HS-27A (cell line): ENCODE data around the gene GNG14.
"Not testable (repeated sequence)": the region's sequence is repeated elsewhere in the genome, so short reads cannot be mapped to it uniquely, and the experiment has no call there.

Source experiments
- DNase-seq: peaks from one replicate; pipeline ENCODE4 v3.0.0-alpha.2; 2012; ENCODE audit warnings: low read depth, missing footprints

GNG14 gene

DNA sequence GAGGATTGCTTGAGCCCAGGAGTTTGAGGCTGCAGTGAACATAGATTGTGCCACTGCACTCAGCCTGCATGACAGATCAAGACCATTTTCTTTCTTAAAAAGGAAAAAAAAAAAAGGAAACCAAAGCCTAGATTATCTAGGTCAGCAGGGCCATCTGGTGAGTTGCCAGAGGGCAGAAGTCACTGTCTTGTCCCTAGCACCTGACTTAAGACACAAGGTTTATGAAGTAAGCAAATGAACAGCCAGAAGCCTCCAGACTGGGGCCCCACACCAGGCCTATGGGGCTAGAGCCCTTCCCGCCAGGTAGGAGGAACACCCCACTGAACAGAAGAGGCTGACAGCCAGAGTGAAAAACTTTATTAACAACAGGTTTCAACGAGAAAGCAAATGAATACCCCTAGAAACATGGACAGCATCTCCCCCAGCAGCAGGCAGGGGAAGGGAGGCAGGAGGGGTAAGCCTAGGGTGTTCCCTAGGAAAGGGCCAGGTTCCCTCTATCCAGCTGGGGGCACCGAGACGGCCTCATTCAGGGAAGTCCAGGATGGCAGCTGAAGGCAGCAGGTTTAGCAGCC, 20.0 kb upstream of the GNG14 start:
- DNase-seq, result no peak

DNA sequence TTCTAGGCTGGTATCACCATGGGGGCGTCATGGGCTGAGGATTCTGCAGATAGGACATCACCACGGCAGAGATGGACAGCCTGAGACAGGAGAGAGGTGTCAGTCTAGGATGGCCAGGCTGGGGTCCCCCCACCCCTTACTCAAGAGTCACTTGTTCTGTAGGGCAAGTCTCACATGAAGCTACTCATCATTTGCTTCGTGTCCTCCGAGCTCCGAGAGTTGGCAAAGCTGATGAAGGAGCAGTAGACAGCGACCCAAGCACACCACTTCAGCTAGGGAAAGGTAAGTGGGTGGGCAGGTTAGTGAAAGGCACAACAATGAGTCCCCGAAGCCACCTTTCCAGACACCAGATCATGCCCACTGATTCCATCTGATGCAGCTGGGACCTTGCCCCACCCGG, 19.5 kb upstream of the GNG14 start:
- DNase-seq, result no peak

DNA sequence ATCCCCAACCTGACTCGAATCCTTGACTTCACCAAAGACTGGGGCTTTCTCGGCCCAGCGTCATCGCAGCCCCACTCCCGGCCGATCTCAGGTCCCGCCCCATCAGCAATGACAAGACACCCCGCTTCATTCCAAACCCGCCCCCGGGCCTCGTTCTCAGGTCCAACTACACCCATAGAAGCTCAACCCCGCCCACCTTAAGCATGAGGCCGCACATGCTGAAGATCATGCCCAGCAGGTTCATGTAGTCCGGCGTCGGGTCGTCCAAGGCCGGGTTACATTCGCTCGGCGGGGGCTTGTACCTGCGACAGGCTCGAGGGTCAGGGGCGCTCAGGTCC, 18.9 kb upstream of the GNG14 start:
- DNase-seq, result no peak

DNA sequence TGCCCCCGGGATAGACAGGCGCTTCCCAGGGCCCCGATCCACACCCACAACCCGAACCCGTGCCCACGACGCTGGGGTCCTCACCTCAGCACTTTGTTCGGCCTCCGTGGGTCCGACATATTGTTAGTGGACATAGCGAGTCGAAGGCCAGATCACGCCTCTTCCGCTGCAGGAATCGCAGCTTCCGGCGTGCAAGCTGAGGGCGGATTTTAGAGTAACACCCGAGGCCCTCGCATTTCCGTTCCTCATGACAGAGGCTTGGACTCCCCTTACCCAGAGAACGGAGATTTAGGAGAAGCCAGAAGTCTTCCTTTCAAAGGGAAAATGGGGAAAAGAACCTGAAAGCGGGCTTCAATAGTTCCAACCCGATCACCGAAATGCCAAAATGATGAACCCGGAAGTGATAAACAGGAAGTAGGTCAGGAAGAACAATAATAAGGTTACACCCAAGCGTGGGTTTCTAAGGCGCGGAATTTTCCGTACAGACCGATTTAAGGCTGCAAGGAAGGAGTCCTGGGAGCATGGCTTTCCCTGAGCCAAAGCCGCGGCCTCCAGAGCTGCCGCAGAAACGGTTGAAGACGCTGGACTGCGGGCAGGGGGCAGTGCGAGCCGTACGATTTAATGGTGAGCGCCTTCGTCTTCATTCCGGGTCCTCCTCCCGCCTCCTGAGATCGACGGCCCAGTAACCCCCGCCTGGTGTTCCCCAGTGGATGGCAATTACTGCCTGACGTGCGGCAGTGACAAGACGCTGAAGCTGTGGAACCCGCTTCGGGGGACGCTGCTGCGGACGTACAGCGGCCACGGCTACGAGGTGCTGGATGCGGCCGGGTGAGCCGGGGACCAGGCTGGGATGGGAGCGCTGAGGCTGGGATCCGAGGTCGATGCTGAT, 18.3 kb upstream of the GNG14 start:
- peak; percentile 76 for DNase-seq

DNA sequence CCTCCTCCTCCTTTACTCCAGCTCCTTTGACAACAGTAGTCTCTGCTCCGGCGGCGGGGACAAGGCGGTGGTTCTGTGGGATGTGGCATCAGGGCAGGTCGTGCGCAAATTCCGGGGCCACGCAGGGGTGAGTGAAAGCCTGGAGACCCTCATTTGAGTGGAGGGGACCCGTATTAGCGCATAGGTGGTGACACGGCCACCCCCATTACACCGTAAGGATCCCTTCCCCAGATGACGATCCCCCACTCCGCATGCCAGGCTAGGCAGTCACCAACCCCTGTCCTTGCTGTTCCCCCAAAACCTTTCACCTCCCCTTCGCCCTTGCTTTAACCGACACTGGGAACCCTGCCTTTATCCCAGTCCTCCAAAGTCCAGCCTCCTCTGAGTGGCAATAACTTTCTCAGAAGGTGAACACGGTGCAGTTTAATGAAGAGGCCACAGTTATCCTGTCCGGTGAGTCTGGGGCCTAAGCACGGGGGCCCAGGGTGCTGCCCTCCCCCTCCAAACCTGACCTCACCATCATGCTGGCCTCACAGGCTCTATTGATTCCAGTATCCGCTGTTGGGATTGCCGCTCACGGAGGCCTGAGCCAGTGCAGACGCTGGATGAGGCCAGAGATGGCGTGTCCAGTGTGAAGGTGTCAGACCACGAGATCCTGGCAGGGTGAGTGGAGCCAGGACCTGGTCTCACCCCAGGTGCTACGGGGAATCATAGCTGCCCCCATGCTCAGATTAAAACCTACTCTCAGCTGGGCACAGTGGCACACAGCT, 17.5 kb upstream of the GNG14 start:
- no peak for DNase-seq

DNA sequence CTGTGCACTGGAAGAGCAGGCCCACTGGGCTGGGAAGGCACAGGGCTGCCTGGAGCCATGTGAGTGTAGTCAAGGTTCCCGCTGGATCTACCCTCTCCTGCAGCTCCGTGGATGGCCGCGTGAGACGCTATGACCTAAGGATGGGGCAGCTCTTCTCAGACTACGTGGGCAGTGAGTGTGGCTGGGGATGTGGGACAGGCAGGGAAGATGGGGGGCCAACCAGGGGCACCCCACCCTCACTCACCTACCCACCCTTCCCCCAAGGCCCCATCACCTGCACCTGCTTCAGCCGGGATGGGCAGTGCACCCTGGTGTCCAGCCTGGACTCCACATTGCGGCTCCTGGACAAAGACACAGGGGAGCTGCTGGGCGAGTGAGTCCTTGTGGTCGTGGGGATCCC, 15.1 kb upstream of the GNG14 start:
- DNase-seq, result no peak

DNA sequence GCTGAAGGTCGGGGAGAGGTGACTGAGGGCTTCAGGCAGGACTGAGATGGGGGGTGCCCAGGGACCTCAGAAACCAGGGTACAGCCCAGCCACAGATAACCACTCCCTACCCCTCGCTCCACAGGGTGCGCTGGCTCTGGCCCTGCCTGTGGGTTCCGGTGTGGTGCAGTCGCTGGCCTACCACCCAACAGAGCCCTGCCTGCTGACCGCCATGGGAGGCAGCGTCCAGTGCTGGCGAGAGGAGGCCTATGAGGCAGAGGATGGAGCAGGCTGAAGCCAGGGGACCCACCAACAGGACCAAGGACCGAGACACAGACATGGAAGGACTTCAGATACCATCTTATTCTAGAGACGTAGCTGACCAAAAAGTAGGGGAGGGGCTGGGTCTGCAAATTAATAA, 12.4 kb upstream of the GNG14 start:
- no peak for DNase-seq

DNA sequence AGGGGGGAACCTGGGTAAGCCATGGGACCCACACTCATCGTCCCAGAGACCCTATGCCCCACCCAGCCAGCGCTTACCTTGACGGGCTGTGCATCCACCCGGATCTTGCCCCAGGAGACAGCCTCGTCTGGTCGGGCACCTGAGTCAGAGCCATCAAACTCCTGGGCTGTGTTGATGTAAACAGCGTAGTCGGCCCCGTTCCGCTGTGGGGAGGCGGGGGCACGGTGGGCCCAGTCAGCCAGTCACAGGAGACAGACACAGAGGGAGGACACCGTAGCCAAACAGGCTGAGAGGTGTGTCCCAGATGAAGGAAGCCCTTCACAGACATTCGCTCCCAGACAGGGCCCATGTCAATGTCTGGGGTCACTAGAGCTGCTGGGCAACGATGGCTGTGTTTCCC, 11.9 kb upstream of the GNG14 start:
- no peak for DNase-seq

DNA sequence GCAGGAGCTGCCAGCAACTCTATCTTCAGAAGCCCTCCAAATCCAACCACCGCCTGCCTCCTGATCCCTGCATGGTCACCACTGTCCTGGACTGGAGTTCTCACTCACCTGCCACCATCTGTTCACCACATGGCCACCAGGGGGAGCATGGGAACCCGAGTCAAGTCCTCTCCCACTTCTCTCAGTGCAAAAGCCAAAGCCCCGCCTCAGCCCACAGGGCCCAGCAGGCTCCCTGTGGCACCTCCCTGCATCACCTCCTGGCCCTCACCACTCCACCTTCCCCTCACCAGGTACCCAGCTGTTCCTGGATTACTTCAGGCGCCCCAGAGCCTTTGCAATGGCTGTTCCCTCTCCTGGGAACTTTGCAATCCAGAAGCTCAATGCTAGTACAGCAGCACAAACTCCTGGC, 11.4 kb upstream of the GNG14 start:
- peak; percentile 43 for DNase-seq

DNA sequence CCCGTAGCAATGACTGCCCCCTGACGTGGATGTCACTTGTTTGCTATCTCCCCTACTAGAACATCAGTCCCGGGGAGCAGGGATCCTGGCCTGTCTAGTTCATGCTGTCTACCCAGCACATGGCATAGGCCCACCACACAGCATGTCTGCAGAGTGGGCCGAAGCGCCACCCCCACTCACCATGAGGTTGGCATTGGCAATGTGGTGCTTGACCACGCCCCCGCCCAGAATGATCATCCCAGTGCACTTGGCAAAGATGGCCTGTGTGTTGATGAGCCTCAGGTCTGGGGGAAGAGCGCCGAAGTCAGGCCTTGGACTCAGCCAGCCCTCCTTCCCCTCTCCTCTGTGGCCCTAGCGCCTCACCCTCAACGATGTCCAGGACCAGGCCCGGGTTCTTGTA, 10.9 kb upstream of the GNG14 start:
- DNase-seq, result no peak

DNA sequence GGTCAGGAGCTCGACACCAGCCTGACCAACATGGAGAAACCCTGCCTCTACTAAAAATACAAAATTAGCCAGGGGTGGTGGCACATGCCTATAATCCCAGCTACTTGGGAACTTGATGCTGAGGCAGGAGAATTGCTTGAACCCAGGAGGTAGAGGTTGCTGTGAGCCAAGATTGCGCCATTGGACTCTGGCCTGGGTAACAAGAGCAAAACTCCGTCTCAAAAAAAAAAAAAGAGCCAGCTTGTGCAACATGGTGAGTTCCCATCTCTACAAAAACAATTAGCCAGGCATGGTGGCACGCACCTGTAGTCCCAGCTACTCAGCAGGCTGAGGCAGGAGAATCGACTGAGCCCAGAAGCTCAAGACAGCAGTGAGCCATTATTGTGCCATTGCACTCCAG, 9.8 kb upstream of the GNG14 start:
- not testable (repeated sequence) for DNase-seq

DNA sequence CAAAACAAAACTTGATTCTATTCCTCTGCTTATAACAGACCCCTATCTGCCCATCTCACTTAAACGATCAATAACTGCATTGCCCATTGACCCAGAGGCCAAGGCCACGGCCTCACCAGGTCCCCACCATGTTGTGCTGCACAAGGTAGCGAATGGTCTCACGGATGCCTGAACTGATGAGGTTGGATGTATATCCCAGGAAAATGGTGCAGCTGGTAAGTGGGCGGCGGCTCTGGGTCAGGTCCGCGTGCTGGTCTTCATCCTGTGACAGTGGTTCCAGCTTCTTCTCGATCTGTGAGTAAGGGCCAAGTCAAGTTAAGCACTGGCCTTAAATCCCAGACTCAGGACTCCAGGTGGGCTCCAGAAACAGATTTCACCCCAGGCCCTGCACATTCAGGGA, 7.8 kb upstream of the GNG14 start:
- no peak for DNase-seq

DNA sequence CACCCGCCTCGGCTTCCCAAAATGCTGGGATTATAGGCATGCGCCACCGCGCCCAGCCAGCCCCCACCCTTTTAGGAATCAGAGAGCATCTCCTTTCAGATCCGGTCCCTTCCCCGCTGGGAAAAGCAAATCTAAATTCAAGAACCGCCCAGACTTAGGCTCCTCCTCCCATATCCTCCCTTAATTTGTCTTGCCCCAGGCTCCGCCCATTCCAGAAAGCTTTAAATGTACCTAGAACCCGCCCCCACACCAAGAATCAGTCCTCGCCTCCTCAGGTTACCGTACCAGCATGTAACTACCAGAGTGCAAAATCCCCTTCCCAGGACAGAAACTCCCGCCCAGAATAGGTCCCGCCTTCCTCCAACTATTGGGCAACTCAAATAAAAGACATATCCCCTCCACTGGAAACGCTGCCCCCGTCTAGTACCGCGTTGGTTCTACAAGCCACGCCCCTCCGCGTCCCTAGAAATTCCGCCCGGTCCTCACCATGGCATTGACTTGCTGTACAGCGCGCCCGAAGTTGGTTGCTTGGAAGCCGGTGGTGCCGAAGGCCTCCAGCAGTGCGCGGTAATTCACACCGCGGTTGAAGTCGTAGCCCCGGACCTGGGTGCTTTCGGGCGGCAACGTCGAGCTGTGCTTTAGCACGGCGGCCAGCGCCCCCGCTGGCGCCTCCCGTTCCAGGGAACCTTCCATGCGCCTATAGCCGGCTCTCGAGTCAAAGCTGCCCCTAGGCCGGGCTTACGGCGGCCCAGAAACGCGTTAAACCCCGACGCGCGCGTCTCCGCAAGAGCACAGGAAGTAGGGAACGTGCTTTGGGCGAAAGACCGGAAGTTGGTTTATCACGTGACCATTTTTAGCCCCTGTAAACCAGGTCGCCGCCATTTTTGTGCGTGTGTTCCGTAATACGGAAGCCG, 6.5 kb upstream of the GNG14 start, which contains the start of gene DHPS:
TSS of gene DHPS (minus strand) at position 807 of the 914 bp plus-strand sequence. CDS start at position 693, 114 bp downstream.
- peak; percentile 94 for DNase-seq

DNA sequence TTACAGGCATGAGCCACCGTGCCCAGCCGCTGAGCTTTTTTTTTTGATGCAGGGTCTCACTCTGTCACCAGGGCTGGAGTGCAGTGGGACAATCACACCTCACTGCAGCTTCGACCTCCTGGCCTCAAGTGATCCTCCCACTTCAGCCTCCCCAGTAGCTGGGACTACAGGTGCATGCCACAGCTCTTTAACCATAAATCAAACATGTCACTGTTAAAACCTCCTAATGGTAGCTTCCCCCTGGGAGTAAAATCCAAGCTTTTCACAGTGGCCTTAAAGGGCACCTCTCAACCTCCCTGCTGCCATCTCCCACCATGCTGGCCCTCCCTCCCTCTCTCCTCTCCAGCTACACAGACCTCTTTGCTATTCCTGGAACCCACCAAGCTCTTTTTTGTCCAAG, 2.0 kb upstream of the GNG14 start:
- DNase-seq, result no peak

DNA sequence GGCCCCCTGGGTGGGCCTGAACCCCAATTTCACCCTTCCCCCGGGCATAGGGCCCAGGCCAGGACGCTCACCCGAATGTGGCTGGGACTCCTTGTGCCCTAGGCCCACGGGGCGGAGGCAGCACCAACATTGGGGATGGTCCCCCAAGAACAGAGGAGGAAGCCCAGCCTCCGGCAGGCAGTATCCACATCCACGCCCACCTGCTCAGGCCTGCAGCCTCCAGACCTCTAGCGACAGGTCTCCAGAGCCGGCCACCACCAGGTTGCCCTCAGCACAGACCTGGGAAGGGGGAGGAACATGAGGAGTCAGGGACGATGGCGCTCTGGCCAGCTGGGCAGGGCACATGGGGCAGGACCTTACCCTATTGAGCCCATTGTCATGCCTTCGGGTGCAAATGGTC, 1.2 kb downstream of the GNG14 start:
- no peak for DNase-seq

DNA sequence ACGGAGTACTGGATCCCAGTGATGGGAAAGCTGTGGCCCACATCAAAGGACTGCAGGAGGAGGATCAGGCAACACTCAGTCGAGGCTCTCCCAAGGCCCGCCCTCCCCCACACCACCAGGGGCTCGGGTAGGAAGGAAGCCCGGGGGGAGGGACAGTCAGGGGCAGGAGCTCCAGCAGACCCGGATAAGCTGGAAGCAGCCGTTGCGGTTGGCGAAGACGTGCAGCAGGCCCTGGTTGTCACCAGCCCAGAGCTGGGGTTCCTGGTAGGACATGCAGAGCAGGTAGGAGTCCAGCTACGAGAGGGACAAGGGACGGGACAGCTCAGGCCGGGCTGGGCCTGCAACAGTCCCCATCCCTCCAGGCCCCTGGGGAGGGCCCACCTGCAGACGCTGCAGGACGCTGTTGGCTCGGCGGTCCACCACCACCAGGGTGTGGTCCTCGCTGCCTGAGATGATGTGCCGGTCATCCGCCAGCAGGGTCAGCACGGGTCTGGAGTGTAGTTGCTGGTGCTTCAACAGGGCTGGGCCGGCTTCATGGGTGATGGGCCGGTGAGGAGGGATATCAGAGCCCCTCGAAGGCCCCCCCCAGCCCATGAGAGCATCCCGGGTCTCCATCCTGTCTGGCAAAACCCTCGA, 1.9 kb downstream of the GNG14 start:
- no peak for DNase-seq

DNA sequence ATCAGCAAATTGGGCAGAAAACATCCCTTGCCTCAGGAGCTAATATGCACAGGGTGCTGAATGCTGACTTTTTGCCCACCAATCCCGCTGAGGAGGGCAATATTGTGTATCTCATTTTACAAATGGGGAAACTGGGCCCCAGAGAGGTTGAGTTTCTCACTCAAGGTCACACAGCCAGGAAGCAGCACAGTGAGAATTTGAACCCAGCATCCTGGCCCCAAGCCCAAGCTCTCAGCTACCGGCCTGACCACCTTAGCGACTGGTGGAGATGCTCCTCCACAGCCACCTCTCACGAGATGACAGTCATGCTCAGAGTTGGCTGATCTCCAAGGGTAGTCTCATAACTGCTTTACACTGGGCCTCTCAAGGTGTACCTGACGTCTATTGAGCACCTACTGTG, 5.2 kb downstream of the GNG14 start:
- DNase-seq, result no peak

DNA sequence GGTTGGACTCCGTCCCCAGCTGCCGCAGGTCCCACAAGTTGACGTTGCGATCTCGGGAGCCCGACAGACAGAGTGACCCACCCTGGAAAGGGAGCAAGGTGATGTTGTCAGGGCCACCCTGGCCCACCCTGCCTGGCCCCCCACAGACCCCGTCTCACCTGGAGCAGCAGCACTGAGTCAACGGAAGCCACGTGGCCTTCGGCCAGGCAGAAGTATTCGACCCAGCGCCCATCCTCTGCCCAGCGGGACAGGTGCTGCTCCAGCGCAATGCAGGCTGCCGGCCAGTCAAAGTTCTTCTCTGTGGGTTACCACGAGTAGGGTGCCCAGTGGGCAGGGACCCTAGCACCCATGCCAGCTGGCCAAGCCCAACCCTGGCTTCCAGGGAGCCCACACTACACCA, 6.8 kb downstream of the GNG14 start:
- no peak for DNase-seq

DNA sequence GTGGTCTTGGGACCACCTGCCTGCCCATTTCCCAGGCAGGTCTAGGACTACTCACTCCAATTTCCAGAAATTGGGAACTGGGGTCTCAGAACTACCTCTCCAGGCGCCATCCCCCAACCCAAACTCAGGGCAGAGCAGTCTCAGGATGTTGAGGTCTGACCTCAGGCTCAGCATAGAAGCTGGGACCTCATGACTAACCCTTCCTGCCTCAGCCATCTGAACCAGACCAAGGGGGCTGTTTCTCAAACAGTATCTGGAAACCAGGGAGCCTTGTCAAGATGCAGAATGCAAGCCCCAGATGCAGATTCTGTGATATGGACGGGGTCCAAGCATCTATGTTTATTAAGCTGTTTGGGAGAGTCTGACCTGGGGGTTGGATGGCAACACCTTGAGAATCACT, 7.3 kb downstream of the GNG14 start:
- DNase-seq, result no peak

DNA sequence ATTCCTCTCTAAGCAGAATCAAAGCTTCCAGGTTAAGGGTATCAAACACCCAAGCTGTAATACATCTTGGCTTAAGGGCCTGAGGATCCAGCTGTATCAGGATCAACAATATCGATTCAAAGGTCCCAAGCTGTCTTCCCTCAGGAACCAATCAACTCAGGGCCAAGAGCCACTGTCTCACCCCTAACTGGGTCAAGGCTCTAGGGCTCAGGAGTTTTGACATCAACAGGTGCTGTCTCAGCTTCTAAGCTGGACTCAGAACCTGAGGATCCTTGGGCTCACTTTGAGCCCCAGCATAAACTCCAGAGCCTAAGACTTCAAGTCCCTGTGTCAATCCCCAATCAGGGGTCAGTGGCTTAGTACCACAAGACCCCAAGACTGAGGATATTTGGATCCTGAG, 7.7 kb downstream of the GNG14 start:
- no peak for DNase-seq

DNA sequence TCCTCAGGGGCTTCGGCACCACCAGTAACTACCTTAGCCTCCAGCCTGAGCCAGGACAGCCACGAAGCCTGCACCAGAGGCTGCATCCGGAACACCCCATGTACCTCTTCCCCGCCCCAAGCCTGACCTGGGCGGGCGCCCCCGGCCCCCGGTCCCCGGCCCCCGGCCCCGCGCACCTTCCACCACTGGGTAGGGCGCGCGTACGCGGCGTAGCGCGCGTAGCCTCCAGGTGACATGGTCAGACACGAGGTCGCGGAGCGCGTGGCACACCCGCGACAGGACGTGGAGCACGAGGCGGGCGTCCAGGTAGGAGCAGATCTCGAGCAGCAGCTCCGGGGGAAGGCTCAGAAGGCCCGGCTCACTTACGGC, 8.2 kb downstream of the GNG14 start:
- DNase-seq, result no peak
